GM03348 (cell line): Measurements from ENCODE around the gene DPYSL5.

Source experiments
- DNase-seq: peaks from one replicate; pipeline ENCODE4 v3.0.0; 2012; ENCODE audit warnings: low spot score

Gene DPYSL5

GRCh38 chr2:26846334-26847306 is 1.3 kb upstream of the DPYSL5 start:
- peak; percentile 89 for DNase-seq

- no peak for DNase-seq
Measured at GRCh38 chr2:26847307-26847654, 651 bp upstream of the DPYSL5 start.

GRCh38 chr2:26848336-26849055 is 564 bp downstream of the DPYSL5 start:
- DNase-seq, result peak; percentile 44

- DNase-seq, result no peak
Measured at GRCh38 chr2:26849056-26849999, 1.4 kb downstream of the DPYSL5 start.

- DNase-seq, result no peak
Measured at GRCh38 chr2:26850000-26850431, 2.1 kb downstream of the DPYSL5 start.

- no peak for DNase-seq
Measured at GRCh38 chr2:26850505-26850904, 2.6 kb downstream of the DPYSL5 start.

- DNase-seq, result no peak
Measured at GRCh38 chr2:26852405-26853306, 4.7 kb downstream of the DPYSL5 start.

GRCh38 chr2:26853751-26854150 is 5.8 kb downstream of the DPYSL5 start:
- DNase-seq, result no peak

- no peak for DNase-seq
Measured at GRCh38 chr2:26854283-26854827, 6.4 kb downstream of the DPYSL5 start.

GRCh38 chr2:26855466-26855865 is 7.5 kb downstream of the DPYSL5 start:
- no peak for DNase-seq

GRCh38 chr2:26859622-26860021 is 11.7 kb downstream of the DPYSL5 start:
- DNase-seq, result no peak

- no peak for DNase-seq
Measured at GRCh38 chr2:26860211-26860850, 12.4 kb downstream of the DPYSL5 start.

- DNase-seq, result no peak
Measured at GRCh38 chr2:26861610-26862224, 13.8 kb downstream of the DPYSL5 start.

GRCh38 chr2:26864226-26864625 is 16.3 kb downstream of the DPYSL5 start:
- no peak for DNase-seq

GRCh38 chr2:26864646-26865045 is 16.7 kb downstream of the DPYSL5 start:
- no peak for DNase-seq

GRCh38 chr2:26870585-26871095 is 22.7 kb downstream of the DPYSL5 start:
- no peak for DNase-seq

GRCh38 chr2:26873286-26873983 is 25.5 kb downstream of the DPYSL5 start:
- DNase-seq, result no peak

- DNase-seq, result no peak
Measured at GRCh38 chr2:26874514-26874913, 26.6 kb downstream of the DPYSL5 start.
